Astrocyte (in vitro differentiated cells and primary cell): ENCODE measurements around the gene PGBD4.

ENCODE experiments used
- EZH2 ChIP-seq: IDR thresholded peaks from 2 replicates; pipeline ENCODE4 v1.6.1; 2012; ENCODE audit warnings: mild to moderate bottlenecking, low read length, inconsistent platforms; ENCODE audit not compliant: insufficient read depth
- TF ChIP-seq, protein P1 (sequence below): IDR thresholded peaks from 2 replicates; pipeline ENCODE4 v1.5.1; 2011; ENCODE audit warnings: low read depth, mild to moderate bottlenecking, inconsistent platforms, low read length, moderate library complexity; ENCODE audit not compliant: insufficient read depth

DNA sequence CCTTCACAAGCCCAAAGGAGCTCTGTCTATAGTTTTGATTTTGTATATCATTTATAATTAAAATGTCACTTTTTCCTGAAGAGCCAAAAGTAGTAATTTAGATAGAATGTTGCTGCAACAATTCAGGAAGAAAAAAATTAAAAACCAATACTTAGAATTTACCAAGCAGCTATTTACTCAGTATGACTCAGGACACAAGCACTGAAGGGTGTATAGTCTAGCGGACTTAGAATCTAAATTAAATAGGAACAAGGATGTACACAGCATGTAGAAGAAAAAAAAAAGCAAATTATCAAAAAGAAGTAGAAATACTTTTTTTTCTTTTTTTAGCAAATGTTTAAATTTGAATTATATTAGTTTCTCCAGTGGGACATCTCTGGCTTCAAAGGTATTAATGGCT, 31.6 kb downstream of the PGBD4 start:
- TF ChIP-seq, protein P1, sequence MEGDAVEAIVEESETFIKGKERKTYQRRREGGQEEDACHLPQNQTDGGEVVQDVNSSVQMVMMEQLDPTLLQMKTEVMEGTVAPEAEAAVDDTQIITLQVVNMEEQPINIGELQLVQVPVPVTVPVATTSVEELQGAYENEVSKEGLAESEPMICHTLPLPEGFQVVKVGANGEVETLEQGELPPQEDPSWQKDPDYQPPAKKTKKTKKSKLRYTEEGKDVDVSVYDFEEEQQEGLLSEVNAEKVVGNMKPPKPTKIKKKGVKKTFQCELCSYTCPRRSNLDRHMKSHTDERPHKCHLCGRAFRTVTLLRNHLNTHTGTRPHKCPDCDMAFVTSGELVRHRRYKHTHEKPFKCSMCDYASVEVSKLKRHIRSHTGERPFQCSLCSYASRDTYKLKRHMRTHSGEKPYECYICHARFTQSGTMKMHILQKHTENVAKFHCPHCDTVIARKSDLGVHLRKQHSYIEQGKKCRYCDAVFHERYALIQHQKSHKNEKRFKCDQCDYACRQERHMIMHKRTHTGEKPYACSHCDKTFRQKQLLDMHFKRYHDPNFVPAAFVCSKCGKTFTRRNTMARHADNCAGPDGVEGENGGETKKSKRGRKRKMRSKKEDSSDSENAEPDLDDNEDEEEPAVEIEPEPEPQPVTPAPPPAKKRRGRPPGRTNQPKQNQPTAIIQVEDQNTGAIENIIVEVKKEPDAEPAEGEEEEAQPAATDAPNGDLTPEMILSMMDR = no peak
- TF ChIP-seq EZH2 = no peak
